ENCODE data around the gene TPI1.
"Not testable (repeated sequence)": the region's sequence is repeated elsewhere in the genome, so short reads cannot be mapped to it uniquely, and the experiment has no call there.

The TPI1 gene

DNA sequence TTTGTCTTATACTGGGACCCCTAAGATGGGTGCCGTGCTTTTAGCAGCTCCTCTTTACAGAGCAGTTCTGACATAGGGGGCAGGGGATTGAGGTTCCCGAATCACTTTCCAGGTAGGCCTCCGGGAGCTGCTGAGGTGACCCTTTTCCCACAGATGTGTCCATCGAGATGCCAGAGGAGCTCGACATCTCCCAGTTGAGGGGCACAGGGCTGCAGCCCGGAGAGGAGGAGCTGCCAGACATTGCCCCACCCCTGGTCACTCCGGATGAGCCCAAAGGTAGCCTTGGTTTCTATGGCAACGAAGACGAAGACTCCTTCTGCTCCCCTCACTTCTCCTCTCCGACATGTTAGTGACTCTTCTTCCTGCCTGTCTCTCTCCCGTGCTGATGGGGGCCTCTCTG, 4.3 kb upstream of the TPI1 start (continued):
- TF ChIP-seq ZFP3 (CRISPR knock-in tag; IDR thresholded peaks at IDR 0.05) (no peak), ZC3H10 (CRISPR knock-in tag; IDR thresholded peaks at IDR 0.05) (no peak), TOX (CRISPR knock-in tag; IDR thresholded peaks at IDR 0.05; ENCODE audit: borderline replicate concordance) (no peak), CSDC2 (CRISPR knock-in tag; IDR thresholded peaks at IDR 0.05) (no peak), BACH2 (CRISPR knock-in tag; IDR thresholded peaks at IDR 0.05; ENCODE audit: borderline replicate concordance) (no peak), ZFP30 (CRISPR knock-in tag; IDR thresholded peaks at IDR 0.05) (no peak), SNAI2 (CRISPR knock-in tag; IDR thresholded peaks at IDR 0.05) (no peak)

DNA sequence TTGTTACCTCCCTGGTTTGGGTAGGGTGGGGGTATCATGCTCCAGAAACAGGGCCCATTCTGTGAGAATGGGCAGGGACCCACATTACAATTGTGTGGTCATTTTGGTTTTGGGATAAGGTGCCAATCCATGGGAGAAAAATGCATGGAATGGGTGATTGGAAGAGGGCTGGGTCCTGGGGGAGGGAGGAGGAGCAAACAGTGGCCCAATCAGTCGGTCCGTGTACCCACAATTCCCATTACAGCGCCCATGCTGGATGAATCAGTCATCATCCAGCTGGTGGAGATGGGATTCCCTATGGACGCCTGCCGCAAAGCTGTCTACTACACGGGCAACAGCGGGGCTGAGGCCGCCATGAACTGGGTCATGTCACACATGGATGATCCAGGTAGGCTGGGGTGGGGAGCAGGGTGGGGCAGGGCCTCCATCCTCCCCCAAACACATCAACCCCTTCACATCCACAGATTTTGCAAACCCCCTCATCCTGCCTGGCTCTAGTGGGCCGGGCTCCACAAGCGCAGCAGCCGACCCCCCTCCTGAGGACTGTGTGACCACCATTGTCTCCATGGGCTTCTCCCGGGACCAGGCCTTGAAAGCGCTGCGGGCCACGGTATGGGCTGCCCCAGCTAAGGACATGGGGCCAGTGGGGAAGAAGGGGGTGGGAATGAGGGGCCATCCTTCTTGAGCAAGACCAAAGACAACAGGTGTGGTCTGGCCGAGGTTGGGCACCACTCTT, 3.6 kb upstream of the TPI1 start:
- TF ChIP-seq ARNTL (CRISPR knock-in tag; IDR thresholded peaks at IDR 0.05; ENCODE audit: borderline replicate concordance, low read depth) (no peak), TCF4 (CRISPR knock-in tag; IDR thresholded peaks at IDR 0.05; ENCODE audit: borderline replicate concordance) (no peak), ZNF70 (CRISPR knock-in tag; IDR thresholded peaks at IDR 0.05) (no peak), ZFP30 (CRISPR knock-in tag; IDR thresholded peaks at IDR 0.05) (no peak), ZC3H10 (CRISPR knock-in tag; IDR thresholded peaks at IDR 0.05) (no peak), ESRRG (CRISPR knock-in tag; IDR thresholded peaks at IDR 0.05) (no peak), ZFP3 (CRISPR knock-in tag; IDR thresholded peaks at IDR 0.05) (no peak), ZNF8 (CRISPR knock-in tag; IDR thresholded peaks at IDR 0.05) (no peak), TOX (CRISPR knock-in tag; IDR thresholded peaks at IDR 0.05; ENCODE audit: borderline replicate concordance) (no peak), OSR1 (CRISPR knock-in tag; IDR thresholded peaks at IDR 0.05) (no peak), PPARA (CRISPR knock-in tag; IDR thresholded peaks at IDR 0.05; ENCODE audit: borderline replicate concordance) (no peak)
- TF ChIP-seq, protein P1, sequence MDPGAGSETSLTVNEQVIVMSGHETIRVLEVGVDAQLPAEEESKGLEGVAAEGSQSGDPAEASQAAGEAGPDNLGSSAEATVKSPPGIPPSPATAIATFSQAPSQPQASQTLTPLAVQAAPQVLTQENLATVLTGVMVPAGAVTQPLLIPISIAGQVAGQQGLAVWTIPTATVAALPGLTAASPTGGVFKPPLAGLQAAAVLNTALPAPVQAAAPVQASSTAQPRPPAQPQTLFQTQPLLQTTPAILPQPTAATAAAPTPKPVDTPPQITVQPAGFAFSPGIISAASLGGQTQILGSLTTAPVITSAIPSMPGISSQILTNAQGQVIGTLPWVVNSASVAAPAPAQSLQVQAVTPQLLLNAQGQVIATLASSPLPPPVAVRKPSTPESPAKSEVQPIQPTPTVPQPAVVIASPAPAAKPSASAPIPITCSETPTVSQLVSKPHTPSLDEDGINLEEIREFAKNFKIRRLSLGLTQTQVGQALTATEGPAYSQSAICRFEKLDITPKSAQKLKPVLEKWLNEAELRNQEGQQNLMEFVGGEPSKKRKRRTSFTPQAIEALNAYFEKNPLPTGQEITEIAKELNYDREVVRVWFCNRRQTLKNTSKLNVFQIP (CRISPR knock-in tag; IDR thresholded peaks at IDR 0.05; ENCODE audit: borderline replicate concordance, low read depth), result no peak
- TF ChIP-seq, protein P2, sequence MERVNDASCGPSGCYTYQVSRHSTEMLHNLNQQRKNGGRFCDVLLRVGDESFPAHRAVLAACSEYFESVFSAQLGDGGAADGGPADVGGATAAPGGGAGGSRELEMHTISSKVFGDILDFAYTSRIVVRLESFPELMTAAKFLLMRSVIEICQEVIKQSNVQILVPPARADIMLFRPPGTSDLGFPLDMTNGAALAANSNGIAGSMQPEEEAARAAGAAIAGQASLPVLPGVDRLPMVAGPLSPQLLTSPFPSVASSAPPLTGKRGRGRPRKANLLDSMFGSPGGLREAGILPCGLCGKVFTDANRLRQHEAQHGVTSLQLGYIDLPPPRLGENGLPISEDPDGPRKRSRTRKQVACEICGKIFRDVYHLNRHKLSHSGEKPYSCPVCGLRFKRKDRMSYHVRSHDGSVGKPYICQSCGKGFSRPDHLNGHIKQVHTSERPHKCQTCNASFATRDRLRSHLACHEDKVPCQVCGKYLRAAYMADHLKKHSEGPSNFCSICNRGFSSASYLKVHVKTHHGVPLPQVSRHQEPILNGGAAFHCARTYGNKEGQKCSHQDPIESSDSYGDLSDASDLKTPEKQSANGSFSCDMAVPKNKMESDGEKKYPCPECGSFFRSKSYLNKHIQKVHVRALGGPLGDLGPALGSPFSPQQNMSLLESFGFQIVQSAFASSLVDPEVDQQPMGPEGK (CRISPR knock-in tag; IDR thresholded peaks at IDR 0.05; ENCODE audit: borderline replicate concordance), result no peak
- TF ChIP-seq, protein P3, sequence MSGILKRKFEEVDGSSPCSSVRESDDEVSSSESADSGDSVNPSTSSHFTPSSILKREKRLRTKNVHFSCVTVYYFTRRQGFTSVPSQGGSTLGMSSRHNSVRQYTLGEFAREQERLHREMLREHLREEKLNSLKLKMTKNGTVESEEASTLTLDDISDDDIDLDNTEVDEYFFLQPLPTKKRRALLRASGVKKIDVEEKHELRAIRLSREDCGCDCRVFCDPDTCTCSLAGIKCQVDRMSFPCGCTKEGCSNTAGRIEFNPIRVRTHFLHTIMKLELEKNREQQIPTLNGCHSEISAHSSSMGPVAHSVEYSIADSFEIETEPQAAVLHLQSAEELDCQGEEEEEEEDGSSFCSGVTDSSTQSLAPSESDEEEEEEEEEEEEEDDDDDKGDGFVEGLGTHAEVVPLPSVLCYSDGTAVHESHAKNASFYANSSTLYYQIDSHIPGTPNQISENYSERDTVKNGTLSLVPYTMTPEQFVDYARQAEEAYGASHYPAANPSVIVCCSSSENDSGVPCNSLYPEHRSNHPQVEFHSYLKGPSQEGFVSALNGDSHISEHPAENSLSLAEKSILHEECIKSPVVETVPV (CRISPR knock-in tag; IDR thresholded peaks at IDR 0.05), result no peak
- TF ChIP-seq, protein P4, sequence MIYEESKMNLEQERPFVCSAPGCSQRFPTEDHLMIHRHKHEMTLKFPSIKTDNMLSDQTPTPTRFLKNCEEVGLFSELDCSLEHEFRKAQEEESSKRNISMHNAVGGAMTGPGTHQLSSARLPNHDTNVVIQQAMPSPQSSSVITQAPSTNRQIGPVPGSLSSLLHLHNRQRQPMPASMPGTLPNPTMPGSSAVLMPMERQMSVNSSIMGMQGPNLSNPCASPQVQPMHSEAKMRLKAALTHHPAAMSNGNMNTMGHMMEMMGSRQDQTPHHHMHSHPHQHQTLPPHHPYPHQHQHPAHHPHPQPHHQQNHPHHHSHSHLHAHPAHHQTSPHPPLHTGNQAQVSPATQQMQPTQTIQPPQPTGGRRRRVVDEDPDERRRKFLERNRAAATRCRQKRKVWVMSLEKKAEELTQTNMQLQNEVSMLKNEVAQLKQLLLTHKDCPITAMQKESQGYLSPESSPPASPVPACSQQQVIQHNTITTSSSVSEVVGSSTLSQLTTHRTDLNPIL (CRISPR knock-in tag; IDR thresholded peaks at IDR 0.05; ENCODE audit: low read depth), result no peak
- TF ChIP-seq, protein P5, sequence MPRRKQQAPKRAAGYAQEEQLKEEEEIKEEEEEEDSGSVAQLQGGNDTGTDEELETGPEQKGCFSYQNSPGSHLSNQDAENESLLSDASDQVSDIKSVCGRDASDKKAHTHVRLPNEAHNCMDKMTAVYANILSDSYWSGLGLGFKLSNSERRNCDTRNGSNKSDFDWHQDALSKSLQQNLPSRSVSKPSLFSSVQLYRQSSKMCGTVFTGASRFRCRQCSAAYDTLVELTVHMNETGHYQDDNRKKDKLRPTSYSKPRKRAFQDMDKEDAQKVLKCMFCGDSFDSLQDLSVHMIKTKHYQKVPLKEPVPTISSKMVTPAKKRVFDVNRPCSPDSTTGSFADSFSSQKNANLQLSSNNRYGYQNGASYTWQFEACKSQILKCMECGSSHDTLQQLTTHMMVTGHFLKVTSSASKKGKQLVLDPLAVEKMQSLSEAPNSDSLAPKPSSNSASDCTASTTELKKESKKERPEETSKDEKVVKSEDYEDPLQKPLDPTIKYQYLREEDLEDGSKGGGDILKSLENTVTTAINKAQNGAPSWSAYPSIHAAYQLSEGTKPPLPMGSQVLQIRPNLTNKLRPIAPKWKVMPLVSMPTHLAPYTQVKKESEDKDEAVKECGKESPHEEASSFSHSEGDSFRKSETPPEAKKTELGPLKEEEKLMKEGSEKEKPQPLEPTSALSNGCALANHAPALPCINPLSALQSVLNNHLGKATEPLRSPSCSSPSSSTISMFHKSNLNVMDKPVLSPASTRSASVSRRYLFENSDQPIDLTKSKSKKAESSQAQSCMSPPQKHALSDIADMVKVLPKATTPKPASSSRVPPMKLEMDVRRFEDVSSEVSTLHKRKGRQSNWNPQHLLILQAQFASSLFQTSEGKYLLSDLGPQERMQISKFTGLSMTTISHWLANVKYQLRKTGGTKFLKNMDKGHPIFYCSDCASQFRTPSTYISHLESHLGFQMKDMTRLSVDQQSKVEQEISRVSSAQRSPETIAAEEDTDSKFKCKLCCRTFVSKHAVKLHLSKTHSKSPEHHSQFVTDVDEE (CRISPR knock-in tag; IDR thresholded peaks at IDR 0.05), result no peak
- no peak for ATAC-seq

DNA sequence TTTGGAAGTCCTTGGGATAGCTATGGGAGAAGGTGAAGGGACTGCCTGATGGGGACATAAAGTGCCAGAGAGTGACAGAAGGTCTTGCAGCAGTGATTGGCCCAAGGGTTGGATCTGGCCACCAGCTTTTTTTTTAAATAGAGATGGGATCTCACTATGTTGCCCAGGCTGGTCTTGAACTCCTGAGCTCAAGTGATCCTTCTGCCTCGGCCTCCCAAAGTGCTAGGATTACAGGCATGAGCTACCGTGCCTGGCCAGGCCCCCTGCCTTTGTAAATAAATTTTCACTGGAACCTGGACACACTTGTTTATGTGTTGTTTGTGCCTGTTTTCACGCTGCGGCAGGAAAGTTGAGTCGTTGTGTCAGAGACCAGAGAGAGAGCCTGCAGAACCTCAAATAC, 2.0 kb upstream of the TPI1 start:
- ATAC-seq, result not testable (repeated sequence)

All from SK-N-SH treated with all-trans-retinoic acid at 6 μM for 48 hours (cell line).